ENCODE measurements around the gene LTBP1.
"Not testable (repeated sequence)": the region's sequence is repeated elsewhere in the genome, so short reads cannot be mapped to it uniquely, and the experiment has no call there.

Gene LTBP1

DNA sequence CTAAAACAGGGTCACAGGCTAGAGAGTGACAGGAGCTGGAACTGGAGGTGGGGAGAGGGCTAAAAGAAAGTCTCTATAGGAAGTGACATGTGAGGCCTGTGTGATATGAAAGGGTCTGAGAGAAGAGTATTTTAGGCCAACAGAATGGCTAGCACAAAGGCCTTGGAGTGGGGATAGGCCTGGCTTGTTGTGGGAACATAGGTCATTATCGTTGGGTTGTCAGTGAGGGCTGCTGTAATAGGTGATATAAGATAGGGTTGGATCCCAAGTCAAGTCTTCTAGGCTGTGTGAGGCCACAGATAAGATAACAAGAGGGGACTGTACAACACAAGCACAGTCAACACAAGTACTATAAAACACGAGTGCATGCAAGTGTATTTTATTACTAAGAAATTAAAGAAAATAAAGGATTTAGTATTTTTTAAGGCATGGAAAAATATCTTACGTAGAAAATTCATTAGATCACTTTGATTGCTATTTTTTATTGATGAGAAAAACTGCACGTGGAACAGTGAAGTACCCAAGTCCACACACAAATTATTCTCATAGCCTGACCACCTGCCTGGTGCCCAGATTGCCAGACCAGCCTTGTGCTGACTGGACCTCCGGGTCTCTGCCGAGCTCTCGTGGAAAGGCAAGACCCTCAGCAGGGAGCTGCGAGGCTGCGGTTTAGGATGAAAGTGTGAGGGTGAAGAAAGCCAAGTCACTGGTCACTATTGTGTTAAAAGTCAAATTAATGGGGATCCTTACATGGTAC is 14.1 kb downstream of the LTBP1 start:
- no peak for DNase-seq (ENCODE audit: low spot score)

DNA sequence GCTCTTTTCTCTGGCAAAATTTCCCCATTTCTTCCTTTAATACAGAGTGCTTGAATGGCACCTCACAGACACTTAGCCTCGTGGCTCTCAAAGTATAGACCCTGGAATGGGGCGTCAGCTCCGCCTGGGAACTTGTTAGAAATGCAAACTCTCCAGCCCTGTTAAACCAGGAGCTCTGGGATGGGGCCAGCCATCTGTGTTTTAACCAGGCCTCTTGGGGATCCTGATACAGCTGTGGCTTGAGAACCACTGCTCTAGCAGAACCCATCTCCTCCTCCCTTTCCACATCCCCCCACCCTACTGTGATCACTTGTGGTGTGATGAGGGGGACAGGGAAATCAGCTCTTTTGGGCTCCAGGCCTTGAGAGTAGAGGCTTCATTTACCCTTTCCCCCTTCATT is 15.9 kb downstream of the LTBP1 start:
- DNase-seq (ENCODE audit: low spot score) = no peak

DNA sequence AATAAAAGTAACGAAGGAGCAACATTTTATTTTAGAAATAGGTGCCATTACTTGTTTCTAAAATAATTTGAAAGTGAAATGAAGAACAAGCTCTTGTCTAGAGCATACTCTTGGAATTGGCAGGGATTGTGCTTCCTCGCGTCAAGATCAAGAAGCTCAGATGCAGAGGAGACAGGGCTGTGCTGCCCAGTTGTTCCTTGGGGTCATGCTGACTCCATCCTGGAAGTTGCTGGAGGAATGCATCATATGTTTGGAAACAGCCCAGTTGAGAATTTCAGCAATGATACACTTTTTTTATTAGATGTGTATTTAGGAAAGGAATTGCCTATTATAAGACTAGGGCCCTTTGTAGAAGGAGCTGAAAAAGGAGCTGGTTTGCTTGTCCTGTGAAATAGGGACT is 17.2 kb downstream of the LTBP1 start:
- peak; percentile 49 for DNase-seq (ENCODE audit: low spot score)

DNA sequence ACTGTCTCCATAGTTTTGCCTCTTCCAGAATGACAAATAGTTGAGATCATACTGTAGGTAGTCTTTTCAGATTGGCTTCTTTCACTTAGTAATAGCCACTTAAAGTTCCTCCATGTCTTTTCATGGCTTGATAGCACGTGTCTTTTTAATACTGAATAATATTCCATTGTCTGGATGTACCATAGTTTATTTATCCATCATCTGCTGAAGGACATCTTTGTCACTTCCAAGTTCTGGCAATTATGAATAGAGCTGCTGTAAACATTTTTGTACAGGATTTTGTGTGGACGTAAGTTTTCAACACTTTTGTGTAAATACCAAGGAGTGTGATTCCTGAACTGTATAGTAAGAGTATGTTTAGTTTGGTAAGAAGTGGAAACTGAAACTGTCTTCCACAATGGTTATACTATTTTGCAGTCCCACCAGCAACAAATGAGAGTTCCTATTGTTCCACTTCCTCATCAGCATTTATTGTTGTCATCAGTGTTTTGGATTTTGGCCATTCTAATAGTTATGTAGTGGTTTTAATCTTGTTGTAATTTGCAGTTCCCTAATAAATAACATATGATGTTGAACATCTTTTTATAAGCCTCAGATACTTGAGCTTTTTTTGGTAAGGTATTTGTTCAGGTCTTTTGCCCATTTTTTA is 18.9 kb downstream of the LTBP1 start:
- DNase-seq (ENCODE audit: low spot score) = no peak

DNA sequence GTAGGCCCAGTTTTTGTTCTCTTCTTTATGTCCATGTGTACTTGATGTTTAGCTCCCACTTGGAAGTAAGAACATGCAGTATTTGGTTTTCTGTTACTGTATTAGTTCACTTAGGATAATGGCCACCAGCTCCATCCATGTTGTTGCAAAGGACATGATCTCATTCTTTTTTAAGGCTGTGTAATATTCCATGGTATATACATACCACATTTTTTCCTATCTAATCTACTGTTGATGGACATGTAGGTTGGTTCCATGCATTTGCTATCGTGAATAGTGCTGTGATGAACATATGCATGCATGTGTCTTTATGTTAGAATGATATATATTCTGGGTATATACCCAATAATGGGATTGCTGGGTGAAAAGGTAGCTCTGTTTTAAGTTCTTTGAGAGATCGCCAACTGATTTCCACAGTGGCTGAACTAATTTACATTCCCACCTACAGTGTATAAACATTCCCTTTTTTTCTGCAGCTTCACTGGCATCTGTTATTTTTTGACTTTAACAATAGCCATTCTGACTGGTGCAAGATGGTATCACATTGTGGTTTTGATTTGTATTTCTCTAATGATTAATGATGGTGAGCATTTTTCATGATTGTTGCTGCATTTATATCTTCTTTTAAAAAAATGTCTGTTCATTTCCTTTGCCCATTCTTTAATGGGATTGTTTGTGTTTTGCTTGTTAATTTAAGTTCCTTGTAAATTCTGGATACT is 22.9 kb downstream of the LTBP1 start:
- no peak for DNase-seq (ENCODE audit: low spot score)

DNA sequence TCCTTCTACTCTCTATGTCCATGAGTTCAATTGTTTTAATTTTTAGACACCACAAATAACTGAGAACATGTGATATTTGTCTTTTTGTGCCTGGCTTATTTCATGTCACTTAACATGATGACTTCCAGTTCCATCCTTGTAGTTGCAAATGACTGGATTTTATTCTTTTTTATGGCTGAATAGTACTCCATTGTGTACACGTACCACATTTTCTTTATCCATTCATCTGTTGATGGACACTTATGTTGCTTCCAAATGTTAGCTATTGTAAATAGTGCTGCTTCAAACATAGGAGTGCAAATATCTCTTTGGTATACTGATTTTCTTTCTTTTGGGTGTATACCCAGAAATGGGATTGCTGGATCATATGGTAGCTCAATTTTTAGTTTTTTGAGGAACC is 27.0 kb downstream of the LTBP1 start:
- DNase-seq (ENCODE audit: low spot score) = not testable (repeated sequence)

DNA sequence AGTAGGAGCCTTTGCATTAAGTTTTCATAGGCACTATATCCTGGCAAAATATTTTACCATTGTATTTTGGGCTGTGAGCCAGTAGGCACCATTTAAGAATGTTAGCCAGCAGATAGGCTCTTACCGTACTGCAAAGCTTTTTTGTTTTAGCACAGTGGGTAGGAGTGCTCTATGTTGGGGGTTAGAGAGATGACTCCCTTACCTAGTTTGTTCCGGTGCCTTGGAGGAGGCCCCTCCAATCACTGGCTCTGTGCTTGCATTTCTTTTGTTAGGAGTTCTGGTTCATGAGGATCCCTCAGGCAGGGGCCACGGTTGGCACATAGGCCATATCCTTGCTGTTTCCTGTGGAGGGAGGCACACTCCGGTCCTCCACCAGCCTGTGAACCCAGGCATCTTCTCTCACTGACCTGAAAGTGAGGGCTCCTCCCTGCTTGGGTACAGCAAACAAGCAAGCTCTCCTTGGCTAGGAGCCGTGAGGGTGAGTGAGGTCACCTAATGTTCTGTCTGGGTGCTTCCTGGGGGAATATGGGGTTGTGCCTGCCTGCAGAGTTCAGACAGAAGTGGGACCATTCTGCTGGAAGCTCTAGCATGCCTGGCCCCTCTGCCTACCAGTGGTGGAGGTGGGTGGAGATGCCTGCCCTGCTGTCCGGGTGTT is 29.8 kb downstream of the LTBP1 start:
- DNase-seq (ENCODE audit: low spot score) = no peak

DNA sequence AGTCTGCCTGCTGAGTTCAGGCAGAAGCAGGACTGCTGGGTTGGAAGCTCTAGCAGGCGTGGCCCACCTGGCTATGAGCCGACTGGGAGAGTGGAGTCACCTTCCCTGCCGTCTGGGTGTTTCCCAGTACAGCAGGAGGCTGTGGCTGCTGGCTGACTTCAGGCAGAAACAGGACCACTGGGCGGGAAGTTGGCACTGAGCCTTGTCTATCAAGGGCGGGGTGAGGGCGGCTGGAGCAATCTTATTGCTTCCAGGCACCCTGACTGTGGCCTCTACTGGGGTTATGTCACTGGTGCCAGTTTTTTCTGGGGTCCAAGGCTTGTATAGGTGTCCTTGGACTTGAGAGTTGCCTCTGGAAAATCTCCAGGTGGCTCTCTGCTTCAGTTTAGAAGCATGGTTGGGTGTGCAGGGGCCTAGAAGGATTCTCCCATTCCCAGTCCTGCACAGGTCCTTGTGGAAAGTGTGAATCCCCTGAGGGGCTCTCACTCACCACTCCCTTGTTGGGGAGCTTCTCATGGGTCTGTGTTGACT is 30.5 kb downstream of the LTBP1 start:
- no peak for DNase-seq (ENCODE audit: low spot score)

DNA sequence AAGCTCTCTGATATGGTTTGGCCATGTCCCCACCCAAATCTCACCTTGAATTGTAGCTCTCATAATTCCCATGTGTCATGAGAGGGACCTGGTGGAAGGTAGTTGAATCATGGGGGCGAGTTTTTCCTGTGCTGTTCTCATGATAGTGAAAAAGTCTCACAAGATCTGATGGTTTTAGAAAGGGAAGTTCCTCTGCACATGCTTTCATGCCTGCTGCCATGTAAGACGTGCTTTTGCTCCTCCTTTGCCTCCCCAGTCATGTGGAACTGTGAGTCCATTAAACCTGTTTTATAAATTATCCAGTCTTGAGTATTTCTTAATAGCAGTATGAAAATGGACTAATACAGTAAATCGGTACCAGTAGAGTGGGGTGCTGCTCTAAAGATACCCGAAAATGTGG is 34.9 kb downstream of the LTBP1 start:
- DNase-seq (ENCODE audit: low spot score) = no peak

DNA sequence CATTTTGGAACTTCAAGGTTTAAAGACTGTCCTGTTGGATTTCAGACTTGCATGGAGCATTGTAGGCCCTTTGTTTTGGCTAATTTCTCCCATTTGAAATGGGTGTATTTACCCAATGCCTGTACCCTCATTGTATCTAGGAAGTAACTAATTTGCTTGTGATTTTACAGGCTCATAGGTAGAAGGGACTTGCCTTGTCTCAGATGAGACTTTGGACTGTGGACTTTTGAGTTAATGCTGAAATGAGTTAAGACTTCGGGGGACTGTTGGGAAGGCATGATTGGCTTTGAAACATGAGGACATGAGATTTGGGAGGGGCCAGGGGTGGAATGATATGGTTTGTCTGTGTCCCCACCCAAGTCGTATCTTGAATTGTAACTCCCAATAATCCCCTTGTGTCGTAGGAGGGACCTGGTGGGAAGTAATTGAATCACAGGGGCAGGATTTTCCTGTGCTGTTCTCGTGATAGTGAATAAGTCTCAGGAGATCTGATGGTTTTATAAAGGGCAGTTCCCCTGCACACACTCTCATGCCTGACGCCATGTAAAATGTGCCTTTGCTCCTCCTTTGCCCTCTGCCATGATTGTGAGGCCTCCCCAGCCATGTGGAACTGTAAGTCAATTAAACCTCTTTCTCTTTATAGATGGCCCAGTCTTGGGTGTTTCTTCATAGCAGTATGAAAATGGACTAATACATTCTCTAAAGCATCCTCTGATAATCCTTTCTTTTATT is 36.6 kb downstream of the LTBP1 start:
- DNase-seq (ENCODE audit: low spot score) = not testable (repeated sequence)

DNA sequence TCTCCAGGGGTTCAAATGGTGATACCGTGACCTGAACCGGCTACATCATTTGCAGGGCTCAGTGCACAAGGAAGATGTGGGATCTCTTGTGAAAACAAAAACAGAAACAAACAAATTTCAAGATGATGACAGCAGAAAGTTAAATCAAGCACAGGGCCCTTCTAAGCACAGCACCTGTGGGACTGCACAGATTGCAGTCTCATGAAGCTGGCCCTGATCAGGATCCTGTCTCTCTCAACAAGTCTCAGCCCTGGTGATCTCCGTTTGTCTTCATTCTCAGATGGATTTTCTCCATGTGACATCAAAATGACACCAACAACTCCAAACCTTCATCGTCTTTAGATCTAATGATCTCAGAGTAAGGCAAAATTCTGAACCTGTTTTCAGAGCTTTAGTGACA is 39.7 kb downstream of the LTBP1 start:
- DNase-seq (ENCODE audit: low spot score) = no peak

DNA sequence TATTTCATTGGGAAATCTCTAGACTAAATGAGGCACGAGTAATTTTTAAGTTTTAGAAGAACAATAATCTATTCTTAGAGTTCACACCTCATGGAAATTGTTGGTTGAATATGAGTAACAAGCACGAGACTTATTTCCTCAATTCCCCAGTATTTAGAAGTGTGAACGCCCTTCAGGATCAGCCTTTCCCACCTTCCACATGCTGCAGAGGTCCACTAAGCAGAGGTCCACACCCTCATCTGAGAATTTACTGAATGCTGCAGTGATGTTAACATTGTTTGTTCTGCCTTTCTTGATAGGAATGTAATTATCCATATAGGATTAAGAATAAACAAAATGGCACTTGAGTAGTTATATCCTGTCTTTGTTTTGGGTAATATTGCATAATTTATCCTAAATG is 41.8 kb downstream of the LTBP1 start:
- no peak for DNase-seq (ENCODE audit: low spot score)

DNA sequence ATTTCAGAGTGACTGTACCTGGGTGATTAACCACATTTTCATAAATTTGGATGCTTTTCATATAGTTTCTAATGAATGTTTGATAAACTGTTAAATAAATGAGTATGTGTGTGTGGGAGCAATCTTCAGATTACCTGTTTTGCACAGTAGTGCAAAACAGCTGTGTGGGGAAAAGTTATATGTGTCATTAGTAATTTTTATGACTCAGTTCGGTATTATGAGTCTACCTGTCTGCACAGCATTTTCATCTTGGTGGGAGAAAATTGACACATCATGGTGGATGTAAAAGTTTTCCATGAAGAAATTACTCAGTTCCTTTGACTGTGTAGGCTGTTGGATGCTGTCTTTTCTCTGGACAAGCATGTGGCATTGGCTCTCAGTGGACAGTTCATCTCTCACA is 43.8 kb downstream of the LTBP1 start:
- no peak for DNase-seq (ENCODE audit: low spot score)

DNA sequence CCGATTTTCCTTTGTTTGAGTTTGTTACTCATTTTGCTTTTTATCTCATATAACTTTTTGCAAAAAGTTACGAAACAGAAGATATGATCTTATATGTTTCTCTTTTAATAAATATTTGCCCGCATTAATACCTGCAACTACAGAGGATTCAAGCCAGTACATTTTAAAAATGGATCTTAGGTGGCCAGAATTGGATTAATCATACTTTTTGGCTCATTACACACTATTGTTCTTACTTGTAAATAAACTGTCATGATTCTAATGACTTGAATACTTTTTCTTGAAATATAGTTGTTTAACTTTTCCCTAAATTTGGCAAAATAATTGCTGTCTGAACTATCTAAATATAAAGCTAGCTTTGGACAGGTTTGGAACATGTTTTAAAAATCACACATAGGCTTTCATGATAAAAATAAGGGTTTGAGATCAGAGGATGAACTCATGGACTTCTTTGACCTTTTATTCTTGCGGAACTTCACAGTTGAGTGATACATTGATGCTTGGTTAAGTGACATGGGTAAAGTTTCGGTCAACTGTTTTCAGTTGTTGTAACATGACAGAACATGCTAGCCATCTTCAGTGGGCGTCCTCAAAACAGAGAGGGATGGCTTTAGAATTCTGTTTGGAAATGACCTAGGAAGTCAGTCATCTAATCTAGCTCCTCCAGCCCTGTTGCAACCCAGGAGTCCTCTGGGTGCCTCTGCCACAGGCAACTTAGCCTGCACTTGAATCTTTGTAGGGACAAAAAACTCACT is 44.5 kb downstream of the LTBP1 start:
- DNase-seq (ENCODE audit: low spot score) = no peak

DNA sequence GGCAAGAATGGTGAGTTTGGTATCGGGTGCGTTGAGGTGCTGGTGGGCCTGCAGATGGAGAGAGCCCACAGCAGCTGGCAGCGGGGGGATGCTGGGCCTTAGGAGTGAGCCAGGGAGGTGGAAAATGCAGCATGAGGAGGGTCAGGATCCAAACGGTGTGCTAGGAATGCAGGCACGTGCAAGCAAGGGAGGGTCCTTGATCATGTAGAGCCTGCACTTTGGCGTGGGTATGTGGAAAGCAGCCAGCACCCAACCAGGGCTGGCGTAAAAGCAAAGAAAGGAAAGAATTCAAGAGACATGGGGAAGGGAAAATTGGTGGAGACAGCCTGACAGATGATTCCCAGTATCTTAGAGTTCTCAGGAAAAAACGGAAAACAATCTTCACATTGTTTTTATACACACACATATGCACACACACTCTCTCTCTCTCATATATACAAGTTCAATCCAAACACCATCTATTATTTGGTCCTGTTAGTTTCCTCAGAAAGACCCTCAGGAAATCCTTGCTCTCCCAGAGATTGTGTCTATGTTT is 46.3 kb downstream of the LTBP1 start:
- no peak for DNase-seq (ENCODE audit: low spot score)

DNA sequence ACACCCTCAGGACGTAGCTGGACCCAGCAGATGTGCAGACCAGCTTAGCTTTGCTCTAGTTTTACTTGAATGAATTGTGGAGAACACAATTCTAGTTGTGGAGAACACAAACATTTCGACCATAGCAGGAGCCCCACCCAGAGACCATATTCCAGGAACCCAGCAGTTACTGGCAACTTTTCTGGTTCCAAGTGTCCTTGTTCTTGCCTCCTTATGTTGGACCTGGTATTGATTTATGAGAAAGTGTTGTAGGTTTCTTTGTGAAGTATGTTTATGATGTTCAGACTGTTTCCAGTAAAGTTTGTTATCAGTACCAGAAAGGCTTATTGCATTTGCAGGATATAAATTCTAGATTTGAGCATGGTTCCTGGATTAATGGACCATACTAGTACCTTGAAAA is 51.0 kb downstream of the LTBP1 start:
- DNase-seq (ENCODE audit: low spot score) = no peak

DNA sequence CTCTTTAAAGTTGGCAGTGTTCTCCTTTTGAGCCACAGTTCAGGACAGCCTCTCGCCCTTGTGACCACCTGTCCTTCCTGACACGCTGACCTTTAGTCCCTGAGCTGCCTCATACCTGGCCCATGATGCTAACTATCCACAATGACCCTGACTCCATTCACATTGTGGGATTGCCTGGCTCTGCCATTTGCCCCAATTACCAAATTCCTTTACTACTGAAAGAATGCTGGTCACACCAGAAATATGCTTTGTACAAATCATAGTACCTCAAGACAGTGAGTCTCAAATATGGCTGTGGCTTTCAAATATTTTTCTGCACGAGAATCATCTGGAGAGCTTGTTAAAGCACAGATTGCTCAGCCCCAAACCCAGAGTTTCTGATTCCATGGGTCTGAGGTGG is 54.2 kb downstream of the LTBP1 start:
- peak; percentile 71 for DNase-seq (ENCODE audit: low spot score)

DNA sequence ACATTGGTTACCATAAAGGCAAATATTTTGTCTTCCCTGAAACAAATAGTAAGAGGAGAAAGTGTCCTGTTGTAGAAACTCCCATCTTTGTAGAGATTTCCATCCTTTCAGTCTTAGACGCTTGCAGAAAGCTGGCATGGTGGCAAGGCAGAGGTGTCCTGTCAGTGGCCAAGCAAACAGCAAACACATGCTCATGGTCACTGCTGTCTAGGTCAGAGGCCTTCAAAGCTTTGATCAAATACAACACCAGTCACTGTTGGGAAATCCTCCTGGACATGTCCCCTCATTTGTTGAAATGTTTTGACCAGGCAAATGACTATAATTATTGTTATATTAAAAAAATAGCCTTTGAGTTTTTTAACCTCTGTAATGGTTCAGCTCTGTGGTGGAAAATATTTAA is 55.1 kb downstream of the LTBP1 start:
- no peak for DNase-seq (ENCODE audit: low spot score)

DNA sequence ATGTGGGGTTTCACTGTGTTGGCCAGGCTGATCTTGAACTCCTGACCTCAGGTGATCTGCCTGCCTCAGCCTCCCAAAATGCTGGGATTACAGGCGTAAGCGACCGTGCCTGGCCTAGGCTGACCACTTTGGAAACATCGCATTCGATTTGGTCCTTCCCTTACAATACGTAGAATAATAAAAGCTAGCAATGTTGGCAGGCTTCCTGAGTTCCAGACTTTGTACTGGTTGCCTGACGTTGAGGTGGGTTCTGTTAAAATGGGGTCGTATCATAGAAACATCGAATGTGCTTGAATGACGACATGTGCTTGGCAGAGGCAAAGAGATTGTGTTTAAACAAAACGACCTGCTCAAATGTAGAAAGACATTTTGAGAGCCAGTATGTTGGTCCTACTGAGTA is 56.1 kb downstream of the LTBP1 start:
- DNase-seq (ENCODE audit: low spot score) = no peak

DNA sequence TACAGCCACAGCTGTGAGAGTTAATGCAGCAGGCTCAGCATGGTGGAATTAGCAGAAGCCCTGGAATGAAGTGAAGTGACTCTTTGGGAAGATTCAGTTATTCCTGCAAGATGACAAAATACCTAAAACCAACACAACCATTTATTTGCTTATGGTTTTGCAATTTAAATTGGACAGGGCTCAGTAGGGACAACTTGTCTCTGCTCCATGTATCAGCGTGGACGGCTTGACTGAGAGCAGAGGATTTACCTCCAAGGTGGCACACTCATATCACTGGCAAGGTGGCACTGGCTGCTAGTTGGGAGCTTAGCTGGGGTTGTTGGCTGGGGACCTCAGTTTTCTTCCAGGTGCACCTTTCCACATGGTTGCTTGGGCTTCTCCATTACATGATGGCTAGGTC is 58.3 kb downstream of the LTBP1 start:
- DNase-seq (ENCODE audit: low spot score) = no peak

DNA sequence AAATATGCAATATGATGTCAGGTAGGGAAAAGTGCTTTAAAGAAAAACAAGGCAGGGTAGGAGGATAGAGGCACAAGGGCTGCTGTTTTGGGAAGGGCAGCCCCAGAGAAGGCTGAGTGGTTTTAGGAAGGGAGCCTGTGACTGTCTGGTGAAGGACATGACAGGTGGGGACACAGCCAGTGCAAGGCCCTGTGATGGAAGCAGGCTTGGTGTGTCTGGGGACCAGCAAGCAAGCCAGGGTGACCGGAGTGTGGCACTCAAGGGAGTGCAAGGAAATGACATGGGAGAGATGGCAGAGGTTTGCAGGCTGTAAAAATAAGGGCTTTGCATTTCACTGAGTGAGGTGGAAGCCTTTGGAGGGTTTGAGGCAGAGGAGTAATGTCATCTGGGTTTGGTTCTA is 62.0 kb downstream of the LTBP1 start:
- DNase-seq (ENCODE audit: low spot score) = no peak
